ENCODE data around the gene RSF1.

GRCh38 chr11:77833302-77833701 is 12.8 kb upstream of the RSF1 start:
- TF ChIP-seq, protein P1, sequence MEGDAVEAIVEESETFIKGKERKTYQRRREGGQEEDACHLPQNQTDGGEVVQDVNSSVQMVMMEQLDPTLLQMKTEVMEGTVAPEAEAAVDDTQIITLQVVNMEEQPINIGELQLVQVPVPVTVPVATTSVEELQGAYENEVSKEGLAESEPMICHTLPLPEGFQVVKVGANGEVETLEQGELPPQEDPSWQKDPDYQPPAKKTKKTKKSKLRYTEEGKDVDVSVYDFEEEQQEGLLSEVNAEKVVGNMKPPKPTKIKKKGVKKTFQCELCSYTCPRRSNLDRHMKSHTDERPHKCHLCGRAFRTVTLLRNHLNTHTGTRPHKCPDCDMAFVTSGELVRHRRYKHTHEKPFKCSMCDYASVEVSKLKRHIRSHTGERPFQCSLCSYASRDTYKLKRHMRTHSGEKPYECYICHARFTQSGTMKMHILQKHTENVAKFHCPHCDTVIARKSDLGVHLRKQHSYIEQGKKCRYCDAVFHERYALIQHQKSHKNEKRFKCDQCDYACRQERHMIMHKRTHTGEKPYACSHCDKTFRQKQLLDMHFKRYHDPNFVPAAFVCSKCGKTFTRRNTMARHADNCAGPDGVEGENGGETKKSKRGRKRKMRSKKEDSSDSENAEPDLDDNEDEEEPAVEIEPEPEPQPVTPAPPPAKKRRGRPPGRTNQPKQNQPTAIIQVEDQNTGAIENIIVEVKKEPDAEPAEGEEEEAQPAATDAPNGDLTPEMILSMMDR (IDR thresholded peaks at IDR 0.05): no peak
- no peak for TF ChIP-seq POLR2A (IDR thresholded peaks at IDR 0.05)
